ENCODE data around the gene TULP3.

TULP3 gene

DNA sequence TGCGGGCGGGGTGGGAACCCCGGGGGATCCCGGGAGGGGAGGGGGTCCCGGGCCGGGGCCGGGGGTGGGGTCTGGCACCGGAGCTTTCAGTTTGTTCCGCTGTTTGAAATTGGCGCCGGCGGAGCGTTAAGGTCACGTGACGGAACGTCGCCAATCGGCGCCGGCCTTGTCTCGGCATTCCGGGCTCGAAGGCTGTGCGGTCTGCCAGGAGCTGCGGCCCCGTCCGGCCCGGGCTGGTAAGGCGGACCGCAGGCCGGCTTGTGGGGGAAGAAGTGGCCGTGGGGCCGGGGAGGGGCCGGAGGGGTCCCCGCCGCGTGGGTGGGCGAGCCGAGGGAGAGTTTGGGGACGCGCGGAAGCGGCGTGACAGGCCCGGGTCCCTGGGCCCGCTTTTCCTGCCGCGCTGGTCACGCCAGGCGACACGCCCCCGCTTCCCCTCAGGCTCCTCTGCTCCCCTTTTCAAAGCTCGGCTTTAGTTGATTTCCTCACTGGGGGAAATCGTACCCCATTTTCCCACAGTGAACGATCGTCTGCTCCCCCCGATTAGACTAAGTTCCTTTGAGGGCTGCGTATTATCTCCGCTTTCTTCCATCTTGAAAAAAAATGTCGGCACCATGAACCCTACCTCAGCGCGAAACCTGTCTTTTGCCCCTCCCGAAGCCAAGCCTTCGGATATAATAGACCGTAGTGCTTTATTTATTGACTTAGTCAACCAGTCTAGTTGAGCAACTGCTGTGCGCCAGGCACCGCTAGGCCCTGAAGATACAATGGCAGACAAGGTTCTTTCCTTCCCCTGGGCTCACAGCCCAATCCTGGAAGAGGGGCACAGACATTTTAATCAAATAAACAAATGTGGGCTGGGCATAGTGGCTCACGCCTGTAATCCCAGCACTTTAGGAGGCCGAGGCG, 13.4 kb upstream of the TULP3 start, which contains the start of the genes FOXM1 and RHNO1:
FOXM1 (minus strand) TSS at position 128 of the 906 bp plus-strand sequence. CDS start 2,696 bp downstream, outside the sequence.
RHNO1 (plus strand) TSS at position 177 of the 906 bp plus-strand sequence. CDS start 8,144 bp downstream, outside the sequence.
- DNase-seq (ENCODE audit: low read depth in 2 of 2): peak; percentile 73 to 79

DNA sequence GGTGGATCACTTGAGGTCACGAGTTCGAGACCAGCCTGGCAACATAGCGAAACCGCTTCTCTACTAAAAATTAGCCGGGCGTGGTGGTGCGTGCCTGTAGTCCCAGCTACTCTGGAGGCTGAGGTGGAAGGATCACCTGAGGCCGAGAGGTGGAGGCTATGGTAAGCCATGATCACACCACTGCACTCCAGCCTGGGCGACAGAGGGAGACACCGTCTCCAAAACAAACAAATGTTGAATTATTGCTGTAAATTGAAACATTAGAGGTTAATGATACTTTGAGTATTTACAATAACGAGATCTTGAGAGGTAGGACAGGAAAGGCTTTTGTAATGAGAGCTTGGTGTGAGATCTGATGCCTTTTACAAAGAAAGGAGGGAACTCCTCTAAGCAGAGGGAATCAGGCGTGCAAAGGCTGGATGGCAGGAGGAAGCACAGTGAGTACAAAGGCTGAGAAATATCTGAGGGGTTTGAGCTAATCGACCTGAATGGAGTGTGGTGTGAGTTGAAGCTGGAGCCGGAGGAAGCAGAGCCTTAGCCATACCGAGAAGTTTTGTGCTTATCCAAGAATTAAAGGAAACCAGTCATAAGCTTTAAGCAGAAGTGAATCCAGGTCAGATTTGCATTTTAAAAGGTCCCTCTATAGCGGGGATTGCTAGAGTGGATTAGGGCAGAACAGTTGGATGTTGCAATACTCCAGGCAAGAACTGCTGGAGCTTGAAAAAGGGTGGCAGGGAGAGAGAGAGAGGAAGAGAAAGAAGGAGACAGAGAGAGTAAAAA, 12.5 kb upstream of the TULP3 start:
- DNase-seq (ENCODE audit: low read depth in 2 of 2): no peak

DNA sequence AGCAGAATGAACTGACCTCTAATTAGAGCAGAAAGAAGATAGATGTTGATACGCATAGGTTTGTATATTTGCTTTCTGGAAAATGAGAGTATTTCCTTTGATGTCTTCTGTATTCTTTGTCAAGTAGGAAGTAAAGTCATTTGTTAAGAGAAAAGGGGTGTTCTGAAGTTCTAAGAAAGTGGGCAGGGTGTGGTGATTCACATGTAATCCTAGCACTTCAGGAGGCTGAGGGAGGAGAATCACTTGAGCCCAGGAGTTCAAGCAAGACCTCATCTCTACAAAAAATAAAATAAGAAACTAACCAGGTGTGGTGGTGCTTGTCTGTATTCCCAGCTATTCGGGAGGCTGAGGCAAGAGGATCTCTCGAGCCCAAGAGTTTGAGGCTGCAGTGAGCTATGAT, 10.8 kb upstream of the TULP3 start:
- no peak for DNase-seq (ENCODE audit: low read depth in 2 of 2)

DNA sequence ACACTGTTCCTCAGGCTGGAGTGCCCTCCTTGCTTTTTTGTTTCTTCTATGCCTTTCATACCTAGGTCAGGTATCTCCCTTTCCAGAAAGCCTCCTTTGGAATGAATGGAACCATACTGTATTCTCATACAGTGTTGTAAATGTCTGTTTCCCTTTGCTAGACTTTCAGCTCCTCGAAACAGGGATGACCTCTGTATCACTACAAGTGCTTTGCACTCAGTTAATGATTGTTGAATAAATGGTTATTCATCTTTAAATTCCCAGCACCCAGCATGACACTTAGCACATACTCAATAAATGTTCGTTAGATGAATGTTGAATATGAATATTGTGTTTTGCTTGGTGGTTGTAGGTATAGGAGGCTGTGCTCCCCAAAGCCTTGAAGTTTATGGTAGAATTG, 5.9 kb upstream of the TULP3 start:
- no peak for DNase-seq (ENCODE audit: low read depth in 2 of 2)

DNA sequence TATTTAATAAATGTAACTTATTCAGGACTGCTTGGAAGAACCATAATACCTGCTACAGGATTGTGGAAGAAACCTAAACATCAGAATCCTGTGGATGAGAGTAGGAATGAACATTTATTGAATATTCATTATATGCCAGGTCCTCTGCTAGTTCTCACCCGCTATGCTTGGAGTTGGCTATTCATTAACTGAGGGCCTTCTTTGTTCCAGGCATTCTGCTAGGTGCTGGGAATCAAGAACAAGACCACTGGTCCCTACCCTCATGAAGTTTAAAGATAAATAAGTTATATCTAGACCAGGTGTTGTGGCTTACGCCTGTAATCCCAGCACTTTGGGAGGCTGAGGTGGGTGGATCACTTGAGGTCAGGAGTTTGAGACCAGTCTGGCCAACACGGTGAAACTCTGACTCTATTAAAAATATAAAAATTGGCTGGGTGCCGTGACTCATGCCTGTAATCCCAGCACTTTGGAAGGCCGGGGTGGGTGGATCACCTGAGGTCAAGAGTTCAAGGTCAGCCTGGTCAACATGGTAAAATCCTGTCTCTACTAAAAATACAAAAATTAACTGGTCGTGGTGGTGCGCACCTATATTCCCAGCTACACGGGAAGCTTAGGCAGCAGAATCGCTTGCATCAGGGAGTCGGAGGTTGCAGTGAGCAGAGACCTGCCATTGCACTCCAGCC, 3.8 kb upstream of the TULP3 start:
- DNase-seq (ENCODE audit: low read depth in 2 of 2): no peak

DNA sequence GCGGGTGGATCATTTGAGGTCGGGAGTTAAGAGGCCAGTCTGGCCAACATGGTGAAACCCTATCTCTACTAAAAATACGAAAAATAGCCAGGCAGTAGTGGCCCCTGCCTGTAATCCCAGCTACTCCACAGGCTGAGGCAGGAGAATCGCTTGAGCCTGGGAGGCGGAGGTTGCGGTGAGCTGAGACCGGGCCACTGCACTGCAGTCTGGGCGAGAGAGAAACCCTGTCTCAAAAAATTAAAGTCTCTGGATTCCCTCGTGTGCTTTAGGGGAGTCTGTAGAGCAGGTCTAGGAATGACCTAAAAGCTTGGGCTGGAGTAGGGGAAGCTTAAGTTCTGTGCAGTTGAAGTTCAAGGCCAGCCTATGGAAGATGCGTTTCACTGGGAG, 697 bp upstream of the TULP3 start:
- DNase-seq (ENCODE audit: low read depth in 2 of 2): no peak

DNA sequence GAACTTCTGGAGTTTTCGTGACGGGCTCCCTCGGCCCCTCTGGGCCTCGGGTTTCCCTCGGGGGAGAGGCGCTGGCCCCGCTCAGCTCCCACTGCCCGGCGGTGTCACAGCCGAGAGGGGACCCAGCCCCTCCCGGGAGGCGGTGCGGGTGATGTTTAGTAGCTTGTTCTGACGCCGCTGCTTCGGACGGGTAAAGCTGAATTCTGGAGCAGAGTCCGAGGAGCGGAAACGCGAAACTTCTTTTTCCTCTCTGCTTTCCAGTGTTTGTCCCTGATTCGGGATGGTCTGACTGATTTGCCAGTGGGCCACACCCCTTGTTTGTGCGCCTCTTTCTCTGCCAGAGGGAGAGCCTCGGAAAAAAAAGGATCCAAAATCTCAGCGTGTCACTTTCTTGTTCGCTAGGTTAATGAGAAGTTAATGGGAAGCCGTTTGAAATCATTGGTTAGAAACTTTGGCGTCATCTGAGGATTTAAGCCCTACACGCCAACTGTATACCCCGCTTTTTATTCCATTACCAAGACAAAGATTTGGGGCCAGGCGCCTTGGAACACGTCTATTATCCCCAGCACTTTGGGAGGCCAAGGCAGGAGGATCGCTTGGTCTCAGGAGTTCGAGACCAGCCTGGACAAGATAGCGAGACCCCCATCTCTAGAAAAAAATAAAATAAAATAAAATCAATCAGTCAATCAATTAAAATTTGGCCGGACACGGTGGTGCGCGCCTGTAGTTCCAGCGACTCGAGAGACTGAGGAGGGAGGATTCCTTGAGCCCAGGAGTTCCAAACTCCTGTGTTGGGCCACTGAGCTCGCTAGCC, 756 bp downstream of the TULP3 start:
- DNase-seq (ENCODE audit: low read depth in 2 of 2): peak in 1 of 2 donors; percentile 11

DNA sequence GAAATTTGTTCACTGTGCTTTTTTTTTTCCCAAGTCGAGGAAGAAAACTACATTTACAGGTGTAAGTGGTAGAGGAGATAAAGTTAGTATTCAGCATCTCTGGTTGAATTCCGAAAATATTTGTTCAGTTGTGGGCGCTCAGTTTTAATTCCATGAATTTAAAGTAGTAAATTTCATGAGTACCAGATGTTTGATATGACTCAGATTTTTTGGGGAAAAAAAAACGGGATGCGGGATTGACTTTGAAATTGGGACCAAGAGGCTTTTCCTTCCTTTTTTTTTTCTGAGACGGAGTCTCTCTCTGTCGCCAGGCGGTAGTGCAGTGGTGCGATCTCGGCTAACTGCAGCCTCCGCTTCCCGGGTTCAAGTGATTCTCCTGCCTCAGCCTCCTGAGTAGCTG, 1.6 kb downstream of the TULP3 start:
- no peak for DNase-seq (ENCODE audit: low read depth in 2 of 2)

DNA sequence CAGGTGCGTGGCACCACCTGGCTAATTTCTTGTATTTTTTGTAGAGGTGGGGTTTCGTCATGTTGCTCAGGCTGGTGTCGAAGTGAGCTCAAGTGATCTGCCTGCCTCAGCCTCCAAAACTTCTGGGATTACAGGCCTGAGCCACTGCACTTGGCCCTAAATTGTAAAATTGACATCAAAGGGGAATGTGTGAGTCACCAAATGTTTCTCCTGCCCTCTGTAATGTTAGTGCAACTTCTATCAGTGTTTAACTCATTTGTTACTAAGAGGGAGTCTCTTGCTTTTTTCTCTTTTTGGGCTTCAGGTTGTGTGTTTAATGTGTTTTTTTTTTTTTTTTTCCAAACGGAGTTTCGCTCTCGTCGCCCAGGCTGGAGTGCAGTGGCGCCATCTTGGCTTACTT, 2.3 kb downstream of the TULP3 start:
- DNase-seq (ENCODE audit: low read depth in 2 of 2): no peak

DNA sequence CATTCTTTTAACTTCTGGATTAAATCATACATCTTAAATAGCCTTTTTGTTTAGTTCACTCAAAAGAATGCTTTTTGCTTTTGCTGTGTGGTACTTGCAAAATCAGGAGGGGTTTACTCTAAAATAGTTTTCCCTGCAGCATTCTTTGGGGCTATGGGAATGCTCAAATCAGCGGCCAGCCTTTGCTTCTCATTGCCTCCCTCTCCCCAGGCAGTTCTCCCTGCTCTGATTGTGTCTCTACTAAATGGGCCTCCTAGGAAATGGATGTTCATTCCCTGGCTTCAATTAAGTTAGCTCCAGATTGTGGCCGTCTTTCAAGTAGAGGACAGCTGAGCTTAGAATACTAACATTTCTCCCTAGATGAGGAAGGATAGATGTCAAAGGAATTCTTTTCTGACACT, 4.4 kb downstream of the TULP3 start:
- no peak for DNase-seq (ENCODE audit: low read depth in 2 of 2)

DNA sequence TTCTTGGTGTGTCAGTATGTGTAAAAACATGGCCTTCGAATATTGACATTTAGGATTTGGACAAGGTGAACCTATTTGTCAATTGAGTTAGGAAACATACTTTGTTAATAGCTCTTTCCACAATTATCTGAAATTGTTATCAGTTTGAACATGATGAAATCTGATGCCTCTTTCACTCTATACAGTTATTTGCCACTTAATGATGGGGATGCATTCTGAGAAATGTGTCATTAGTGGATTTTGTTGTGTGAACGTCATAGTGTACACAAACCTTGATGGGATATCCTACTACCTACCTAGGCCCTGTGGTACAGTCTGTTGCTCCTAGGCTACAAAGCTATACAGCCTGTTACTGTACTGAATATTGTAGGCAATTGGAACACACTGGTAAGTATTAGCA, 4.8 kb downstream of the TULP3 start:
- DNase-seq (ENCODE audit: low read depth in 2 of 2): no peak

DNA sequence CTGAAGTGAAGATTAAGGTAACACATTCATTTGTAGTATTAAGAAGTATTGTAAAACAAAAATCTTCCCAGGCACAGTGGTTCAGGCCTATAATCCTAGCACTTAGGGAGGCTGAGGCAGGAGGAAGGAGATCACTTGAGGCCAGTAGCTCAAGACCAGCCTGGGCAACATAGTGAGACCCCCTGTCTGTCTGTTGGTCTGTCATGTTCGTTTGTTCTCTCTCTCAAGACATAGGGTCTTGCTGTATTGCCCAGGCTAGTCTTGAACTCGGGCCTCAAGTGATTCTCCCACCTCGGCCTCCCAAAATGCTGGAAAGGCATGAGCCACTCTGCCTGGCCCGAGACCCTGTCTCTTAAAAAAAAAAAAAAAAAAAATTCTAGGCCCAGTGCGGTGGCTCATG, 6.7 kb downstream of the TULP3 start:
- DNase-seq (ENCODE audit: low read depth in 2 of 2): no peak

DNA sequence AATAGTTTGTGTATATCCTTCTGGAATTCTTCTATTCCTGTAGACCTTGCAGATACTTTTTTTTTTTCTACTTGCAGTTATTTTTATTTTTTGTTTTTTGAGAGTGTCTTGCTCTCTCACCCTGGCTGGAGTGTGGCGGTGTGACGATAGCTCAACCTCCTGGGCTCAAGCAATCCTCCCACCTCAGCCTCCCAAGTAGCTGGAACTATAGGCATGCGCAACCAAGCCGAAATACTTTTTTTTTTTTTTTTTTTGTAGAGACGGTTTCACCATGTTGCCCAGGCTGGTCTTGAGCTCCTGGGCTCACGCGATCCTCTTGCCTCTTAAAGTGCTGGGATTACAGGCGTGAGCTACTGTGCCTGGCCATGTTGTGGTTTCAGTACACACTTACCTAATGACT, 10.0 kb downstream of the TULP3 start:
- DNase-seq (ENCODE audit: low read depth in 2 of 2): no peak

DNA sequence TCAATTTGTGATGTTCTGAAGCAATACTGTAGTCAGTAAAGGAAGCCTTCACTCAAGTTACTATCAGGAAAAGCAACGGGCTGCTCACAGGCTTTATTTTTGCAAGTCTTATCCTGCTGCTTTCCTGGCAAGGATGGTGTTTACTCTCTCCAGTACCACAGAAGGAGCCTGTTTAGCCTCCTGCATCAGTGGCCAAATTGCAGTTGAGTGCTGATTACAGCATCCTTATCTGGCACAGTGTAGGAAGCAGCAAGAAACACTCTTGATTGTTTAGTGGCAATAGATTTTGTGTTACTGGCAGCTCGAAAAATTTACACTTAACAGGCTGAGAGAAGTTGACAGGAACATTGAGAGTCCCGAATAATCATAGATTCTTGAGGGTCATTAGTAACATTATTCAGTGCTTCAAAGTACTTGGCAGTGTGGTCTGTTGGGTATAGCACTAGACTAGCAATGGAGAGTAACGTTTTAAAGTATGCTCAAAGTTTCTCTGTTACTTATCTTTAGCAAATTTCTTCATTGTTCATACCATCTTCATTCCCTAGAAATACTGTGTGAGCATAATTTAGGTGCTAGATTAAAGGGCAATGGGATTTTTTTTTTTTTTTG, 11.7 kb downstream of the TULP3 start:
- no peak for DNase-seq (ENCODE audit: low read depth in 2 of 2)

DNA sequence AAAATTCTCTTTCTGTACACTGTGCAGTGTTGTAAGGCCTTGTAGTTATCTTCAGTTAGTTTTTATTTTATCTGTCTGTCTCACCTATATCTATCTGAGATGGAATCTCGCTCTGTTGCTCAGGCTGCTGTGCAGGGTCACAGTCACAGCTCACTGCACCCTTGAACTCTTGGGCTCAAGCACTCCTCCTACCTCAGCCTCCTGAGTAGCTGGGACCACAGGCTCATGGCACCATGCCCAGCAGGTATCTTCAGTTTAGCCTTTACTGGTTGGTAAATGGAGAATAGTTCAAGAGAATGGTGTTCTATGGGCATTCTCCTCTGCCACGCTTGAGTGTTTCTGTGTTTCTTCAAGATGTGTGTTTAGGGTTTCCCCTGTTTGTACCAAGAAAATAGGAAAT, 13.6 kb downstream of the TULP3 start:
- no peak for DNase-seq (ENCODE audit: low read depth in 2 of 2)

DNA sequence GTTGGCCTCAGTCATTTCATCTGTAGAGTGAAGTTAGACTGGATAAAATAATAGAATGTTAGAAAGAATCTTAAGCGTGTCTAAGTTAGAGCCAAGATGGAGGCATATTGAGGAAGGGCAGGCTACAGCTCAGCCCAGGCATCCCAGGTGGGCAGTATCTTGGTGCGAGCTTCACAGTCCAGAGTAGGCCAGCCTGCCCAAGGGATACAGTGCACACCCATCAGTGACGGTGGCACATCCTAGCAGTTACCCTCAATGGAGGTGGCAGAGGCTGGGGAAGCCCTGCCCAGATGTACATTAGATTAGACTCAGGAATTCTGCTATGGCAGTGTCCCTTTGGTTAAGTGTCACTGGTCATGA, 21.5 kb downstream of the TULP3 start:
- no peak for DNase-seq (ENCODE audit: low read depth in 2 of 2)

DNA sequence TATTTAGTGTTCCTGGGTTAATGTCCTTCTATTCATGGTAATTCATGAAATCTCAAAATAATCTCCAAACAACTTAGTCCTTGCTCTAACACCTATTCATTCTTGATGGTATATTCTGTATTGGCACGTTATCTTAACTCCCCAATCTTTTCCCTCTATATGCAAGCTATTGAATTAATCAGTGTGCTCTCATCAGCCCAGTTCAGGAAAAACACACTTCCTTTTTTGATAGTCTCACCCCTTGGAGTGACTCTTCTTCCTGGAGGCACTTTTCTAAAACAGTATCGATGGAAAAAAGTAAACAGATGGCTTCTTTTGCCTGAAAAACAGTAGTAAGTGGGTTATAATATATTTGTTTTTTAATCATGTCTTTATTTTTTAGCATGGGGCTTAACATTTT, 28.6 kb downstream of the TULP3 start:
- DNase-seq (ENCODE audit: low read depth in 2 of 2): no peak

DNA sequence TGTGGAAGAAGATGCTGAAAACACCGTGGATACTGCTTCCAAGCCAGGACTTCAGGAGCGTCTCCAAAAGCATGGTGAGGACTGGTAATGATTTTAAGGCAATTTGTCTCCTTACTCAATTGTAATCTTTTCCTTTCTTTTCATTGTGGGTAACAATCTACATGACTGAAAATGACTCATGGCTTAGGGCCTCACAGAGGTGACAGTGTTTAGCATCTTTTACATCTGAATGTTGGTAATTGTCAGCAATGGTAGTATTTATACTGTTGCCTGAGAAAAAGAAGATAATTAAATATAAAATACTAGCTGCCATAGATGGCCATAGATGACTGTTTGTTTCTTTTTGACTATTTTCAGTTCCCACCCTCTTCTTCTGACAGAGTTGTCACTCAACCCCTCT, 31.6 kb downstream of the TULP3 start:
- DNase-seq (ENCODE audit: low read depth in 2 of 2): no peak

DNA sequence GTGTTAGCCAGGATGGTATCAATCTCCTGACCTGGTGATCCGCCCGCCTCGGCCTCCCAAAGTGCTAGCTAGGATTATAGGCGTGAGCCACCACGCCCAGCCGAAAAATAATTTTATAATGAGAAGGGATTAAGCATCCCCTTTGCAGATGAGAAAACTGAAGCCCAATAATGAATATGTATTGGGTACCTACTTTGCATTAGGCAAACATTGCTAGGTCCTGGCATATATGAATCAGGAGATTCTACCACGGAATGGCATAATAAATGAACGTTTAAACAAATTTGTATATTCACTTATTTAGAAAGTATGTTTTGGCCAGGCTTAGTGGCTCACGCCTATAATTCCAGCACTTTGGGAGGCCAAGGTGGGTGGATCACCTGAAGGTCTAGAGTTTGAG, 32.4 kb downstream of the TULP3 start:
- no peak for DNase-seq (ENCODE audit: low read depth in 2 of 2)

DNA sequence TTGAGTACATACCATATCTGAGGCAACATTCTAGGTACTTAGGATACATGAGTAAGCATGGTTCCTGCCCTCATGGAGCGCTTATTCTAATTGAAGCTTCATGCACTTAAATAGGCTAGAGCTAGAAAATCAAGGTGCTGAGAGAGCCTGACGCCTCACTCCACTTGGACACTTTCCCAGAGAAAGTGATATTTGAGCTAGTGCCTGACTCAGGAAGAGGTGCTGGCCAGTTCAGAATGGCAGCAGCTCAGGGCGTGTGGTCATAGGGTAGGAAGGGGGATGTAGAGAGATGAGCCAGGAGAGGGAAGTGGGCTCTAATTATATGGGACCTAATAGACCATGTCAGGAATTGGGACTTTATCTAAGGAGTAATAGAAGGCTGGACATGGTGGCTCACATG, 33.3 kb downstream of the TULP3 start:
- no peak for DNase-seq (ENCODE audit: low read depth in 2 of 2)
